Keratinocyte (primary cell): ENCODE results near the gene BTBD6. TPM values are rescaled to one million over a fixed set of nuclear protein-coding genes. Genes with fewer than 3 reads are reported as not detected.

ENCODE experiments used
- DNase-seq: peaks from one replicate; pipeline ENCODE4 v3.0.0-alpha.2; 2011; ENCODE audit warnings: low read depth, missing footprints, low spot score
- FAIRE-seq: peaks from 2 replicates; lab custom pipeline; 2011; peaks lifted over from hg19 to GRCh38; lab: Jason Lieb, UNC
- H2AFZ ChIP-seq: 2 replicates; pipeline ENCODE4 v1.6.0; 2012; ENCODE audit warnings: low read length, control low read depth, inconsistent platforms; ENCODE audit not compliant: control insufficient read depth
- H3K27ac ChIP-seq: 2 replicates; pipeline ENCODE4 v1.5.1; 2011; ENCODE audit warnings: low read length; ENCODE audit not compliant: control insufficient read depth, insufficient read depth
- H3K27me3 ChIP-seq: 3 replicates; pipeline ENCODE4 v1.6.0; 2011; ENCODE audit warnings: low read length; ENCODE audit not compliant: control insufficient read depth, insufficient read depth; ENCODE audit errors: extremely low read depth
- H3K36me3 ChIP-seq, 2 experiments: 2 replicates in 1 of 2; 3 replicates in 1 of 2; pipeline ENCODE4 v1.5.1; 2011; ENCODE audit warnings: low read length in 2 of 2, mild to moderate bottlenecking in 1 of 2; ENCODE audit not compliant: control insufficient read depth in 2 of 2, insufficient read depth in 2 of 2; ENCODE audit errors: extremely low read depth in 1 of 2
- H3K4me1 ChIP-seq: 3 replicates; pipeline ENCODE4 v1.5.1; 2011; ENCODE audit warnings: low read length; ENCODE audit not compliant: control insufficient read depth, insufficient read depth; ENCODE audit errors: extremely low read depth
- H3K4me2 ChIP-seq: 3 replicates; pipeline ENCODE4 v1.6.0; 2011; ENCODE audit warnings: low read depth, low read length; ENCODE audit not compliant: control insufficient read depth, insufficient read depth; ENCODE audit errors: extremely low read depth
- H3K4me3 ChIP-seq, 3 experiments: fragments of 200-600 bp in 1 of 3; sonication (generic) in 1 of 3; 2 replicates in 2 of 3; 3 replicates in 1 of 3; pipeline ENCODE4 v1.5.1; 2011 to 2016; ENCODE audit warnings: low read length in 3 of 3, mild to moderate bottlenecking in 3 of 3, control low read depth in 2 of 3, inconsistent platforms in 1 of 3, low read depth in 1 of 3, mixed read lengths in 1 of 3, mixed run types in 1 of 3, moderate library complexity in 1 of 3; ENCODE audit not compliant: control insufficient read depth in 2 of 3, insufficient read depth in 2 of 3; ENCODE audit errors: extremely low read depth in 1 of 3
- H3K79me2 ChIP-seq: 2 replicates; pipeline ENCODE4 v1.6.0; 2012; ENCODE audit warnings: low read length; ENCODE audit not compliant: control insufficient read depth, insufficient read depth
- H3K9ac ChIP-seq: 3 replicates; pipeline ENCODE4 v1.6.0; 2011; ENCODE audit warnings: low read length; ENCODE audit not compliant: control insufficient read depth, insufficient read depth; ENCODE audit errors: extremely low read depth
- H3K9me1 ChIP-seq: 3 replicates; pipeline ENCODE4 v1.6.0; 2011; ENCODE audit warnings: low read length; ENCODE audit not compliant: control insufficient read depth, insufficient read depth; ENCODE audit errors: extremely low read depth
- H3K9me3 ChIP-seq: 2 replicates; pipeline ENCODE4 v1.5.1; 2012; ENCODE audit warnings: low read depth, low read length; ENCODE audit not compliant: control insufficient read depth
- H4K20me1 ChIP-seq: 3 replicates; pipeline ENCODE4 v1.6.0; 2011; ENCODE audit warnings: low read length; ENCODE audit not compliant: control insufficient read depth, insufficient read depth; ENCODE audit errors: extremely low read depth
- EZH2 ChIP-seq: IDR thresholded peaks from one replicate; pipeline ENCODE4 v1.6.1; 2012; ENCODE audit warnings: inconsistent platforms, mild to moderate bottlenecking, low read length, moderate library complexity
- dilution Hi-C: fragments of 300-500 bp; cut with MboI; formaldehyde crosslinking; loops from one replicate; pipeline ENCODE4 v1.7.0; 2020; ENCODE audit warnings: low sequenced_read_pairs; ENCODE audit not compliant: extremely low pct_ligation_motif_present
- polyA plus RNA-seq, 5 experiments: library from polyadenylated mRNA; depleted of rRNA in 3 of 5; stranded (reverse) in 3 of 5; stranded (forward) in 1 of 5; unstranded in 1 of 5; fragments of >200 nt; gene quantifications; 1 replicate in 1 of 5; 2 replicates in 3 of 5; 3 replicates in 1 of 5; pipeline versions ENCODE4 v1.2.1 to v1.2.3, GENCODE V29; 2011 to 2012; ENCODE audit warnings: missing spikeins in 2 of 5, low read depth in 1 of 5, low replicate concordance in 1 of 5
- TF ChIP-seq, protein P1 (sequence below), 3 experiments: IDR thresholded peaks in 1 of 3; conservative IDR thresholded peaks in 1 of 3; optimal IDR thresholded peaks in 1 of 3; 2 replicates in 2 of 3; 3 replicates in 1 of 3; pipeline versions ENCODE3 to v1.5.1; 2011; ENCODE audit warnings: low read length in 3 of 3, mild to moderate bottlenecking in 3 of 3, moderate library complexity in 2 of 3, control low read depth in 1 of 3, inconsistent platforms in 1 of 3; ENCODE audit not compliant: insufficient read depth in 2 of 3; ENCODE audit errors: extremely low read depth in 1 of 3

Gene BTBD6
- polyA plus RNA-seq, 1 donor (not counting 4 experiments of a cell fraction or from before 2014, with no cell fraction given), result 22.2 TPM

DNA sequence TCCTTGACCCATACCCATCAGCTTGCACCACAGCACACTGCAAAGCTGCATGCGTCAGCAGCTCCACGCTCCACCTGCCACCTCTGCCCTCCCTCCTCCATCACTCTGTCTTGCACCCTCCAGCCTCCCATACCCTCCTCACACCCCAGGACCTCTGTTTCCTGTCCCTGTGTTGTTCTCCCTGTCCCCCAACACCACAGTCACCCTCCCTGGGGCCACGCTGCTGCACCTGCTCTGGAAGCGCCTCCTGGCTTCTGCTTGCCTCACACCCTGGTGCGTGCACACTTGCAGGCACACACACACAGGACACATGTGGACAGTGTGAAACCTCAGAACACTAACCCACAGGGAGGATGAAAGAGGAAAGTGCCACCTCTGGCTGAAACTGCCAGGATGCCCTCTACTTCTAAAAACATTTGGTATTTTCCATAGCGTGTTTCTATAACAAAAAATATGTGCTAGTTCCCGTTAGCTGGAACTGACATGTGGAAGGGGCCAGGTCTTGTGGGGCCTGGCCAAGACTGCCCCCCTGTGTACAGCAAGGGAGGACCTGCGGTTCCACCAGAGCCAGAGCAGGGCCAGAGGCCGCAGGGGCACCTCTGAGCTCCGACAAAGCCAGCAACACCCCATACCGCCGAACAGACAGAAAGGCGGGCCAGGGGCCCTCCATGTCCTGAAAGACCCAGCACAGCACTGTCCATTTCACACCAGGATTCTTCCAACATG is 42.5 kb downstream of the BTBD6 start:
- Histone ChIP-seq H3K27ac (no peak overlapping the region), H3K4me2 (no peak overlapping the region), H3K27me3 (no peaks in the 10 kb centered on the region), H3K9ac (no peak overlapping the region), H3K4me1 (no peaks in the 10 kb centered on the region), H3K9me3 (no peaks in the 10 kb centered on the region), H3K79me2 (peaks cover 52% of the 10 kb centered on the region), H2AFZ (no peak overlapping the region), H4K20me1 (no peaks in the 10 kb centered on the region), H3K4me3 (no peak overlapping the region), H3K9me1 (no peaks in the 10 kb centered on the region), H3K36me3 (no peaks in the 10 kb centered on the region)
- TF ChIP-seq EZH2, result no peak
- TF ChIP-seq, protein P1, sequence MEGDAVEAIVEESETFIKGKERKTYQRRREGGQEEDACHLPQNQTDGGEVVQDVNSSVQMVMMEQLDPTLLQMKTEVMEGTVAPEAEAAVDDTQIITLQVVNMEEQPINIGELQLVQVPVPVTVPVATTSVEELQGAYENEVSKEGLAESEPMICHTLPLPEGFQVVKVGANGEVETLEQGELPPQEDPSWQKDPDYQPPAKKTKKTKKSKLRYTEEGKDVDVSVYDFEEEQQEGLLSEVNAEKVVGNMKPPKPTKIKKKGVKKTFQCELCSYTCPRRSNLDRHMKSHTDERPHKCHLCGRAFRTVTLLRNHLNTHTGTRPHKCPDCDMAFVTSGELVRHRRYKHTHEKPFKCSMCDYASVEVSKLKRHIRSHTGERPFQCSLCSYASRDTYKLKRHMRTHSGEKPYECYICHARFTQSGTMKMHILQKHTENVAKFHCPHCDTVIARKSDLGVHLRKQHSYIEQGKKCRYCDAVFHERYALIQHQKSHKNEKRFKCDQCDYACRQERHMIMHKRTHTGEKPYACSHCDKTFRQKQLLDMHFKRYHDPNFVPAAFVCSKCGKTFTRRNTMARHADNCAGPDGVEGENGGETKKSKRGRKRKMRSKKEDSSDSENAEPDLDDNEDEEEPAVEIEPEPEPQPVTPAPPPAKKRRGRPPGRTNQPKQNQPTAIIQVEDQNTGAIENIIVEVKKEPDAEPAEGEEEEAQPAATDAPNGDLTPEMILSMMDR (optimal IDR thresholded peaks at IDR 0.05 in 1 of 3, IDR thresholded peaks at IDR 0.05 in 1 of 3, conservative IDR thresholded peaks at IDR 0.05 in 1 of 3; ENCODE audit: extremely low read depth in 1 of 3, insufficient read depth in 2 of 3, low read length in 3 of 3), result no peak
- dilution Hi-C loops, result no loop called here
- FAIRE-seq, result no peak
- no peak for DNase-seq

DNA sequence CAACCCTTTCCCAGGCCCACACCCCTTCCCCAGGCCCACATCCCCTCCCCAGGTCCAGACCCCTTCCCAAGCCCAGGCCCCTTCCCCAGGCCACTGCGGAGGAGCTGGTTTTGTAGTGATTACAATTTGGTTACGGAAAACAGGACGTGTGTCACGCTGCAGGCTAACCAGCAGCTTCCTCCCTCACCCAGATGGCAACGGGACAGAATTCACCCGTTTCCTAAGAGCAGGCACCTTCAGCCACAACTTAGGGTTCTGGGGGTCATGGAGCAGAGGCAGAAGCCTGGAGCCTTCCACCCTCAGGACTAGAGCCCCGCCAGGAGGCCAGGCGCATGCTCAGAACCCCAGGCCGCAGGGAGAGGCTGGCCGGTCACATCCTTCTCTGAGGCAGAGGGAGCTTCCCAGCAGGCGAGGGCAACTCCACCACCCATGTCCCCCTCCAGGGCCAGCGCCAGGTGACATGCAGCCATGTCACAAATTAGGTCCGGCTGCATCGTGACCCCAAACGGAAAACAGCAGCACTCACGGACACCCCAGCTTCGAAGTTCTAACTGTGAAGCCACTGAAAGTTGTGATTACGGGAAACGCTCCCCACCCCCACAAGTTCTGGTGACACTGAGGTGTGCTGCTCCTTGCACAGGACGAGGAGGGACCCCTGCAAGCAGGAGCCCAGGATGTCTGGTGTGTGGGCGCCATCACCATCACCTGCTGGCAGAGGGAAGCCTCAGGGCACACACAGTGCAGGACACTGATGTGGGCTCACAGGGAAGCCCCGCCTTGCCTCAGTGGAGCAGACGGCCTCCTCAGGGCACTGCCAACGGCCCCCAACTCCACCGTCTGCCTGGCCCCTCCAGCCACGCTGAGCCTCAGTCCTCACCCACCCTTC is 44.7 kb downstream of the BTBD6 start:
- no peak overlapping the region for H3K4me3 ChIP-seq
- H3K36me3 ChIP-seq, result no peaks in the 10 kb centered on the region
- no peaks in the 10 kb centered on the region for H3K9me1 ChIP-seq
- H3K4me2 ChIP-seq, result no peak overlapping the region
- no peak for FAIRE-seq
- peaks cover 62% of the 10 kb centered on the region for H3K79me2 ChIP-seq
- H3K27ac ChIP-seq, result no peak overlapping the region
- H2AFZ ChIP-seq, result no peak overlapping the region
- no peaks in the 10 kb centered on the region for H4K20me1 ChIP-seq
- TF ChIP-seq EZH2, result no peak
- TF ChIP-seq, protein P1 (optimal IDR thresholded peaks at IDR 0.05 in 1 of 3, IDR thresholded peaks at IDR 0.05 in 1 of 3, conservative IDR thresholded peaks at IDR 0.05 in 1 of 3; ENCODE audit: extremely low read depth in 1 of 3, insufficient read depth in 2 of 3, low read length in 3 of 3), result no peak
- H3K9ac ChIP-seq, result no peak overlapping the region
- DNase-seq, result no peak
- no peaks in the 10 kb centered on the region for H3K4me1 ChIP-seq
- no peaks in the 10 kb centered on the region for H3K9me3 ChIP-seq
- dilution Hi-C loops, result no loop called here
- no peaks in the 10 kb centered on the region for H3K27me3 ChIP-seq
